ENCODE measurements around the gene RNASE3.
A peak's percentile ranks its signal among the peaks of the same experiment; 100 is the strongest.
"Not testable (repeated sequence)": the region's sequence is repeated elsewhere in the genome, so short reads cannot be mapped to it uniquely, and the experiment has no call there.

Gene RNASE3

GRCh38 chr14:20910822-20911221 lies 19.6 kb downstream of the RNASE3 start:
- DNase-seq (ENCODE audit: low read depth in 1 of 2, low spot score in 1 of 2), result not testable (repeated sequence)

GRCh38 chr14:20919038-20919756 lies 28.0 kb downstream of the RNASE3 start:
- not testable (repeated sequence) for DNase-seq (ENCODE audit: low read depth in 1 of 2, low spot score in 1 of 2)

- not testable (repeated sequence) for DNase-seq (ENCODE audit: low read depth in 1 of 2, low spot score in 1 of 2)
These were observed 32.6 kb downstream of the RNASE3 start for GRCh38 chr14:20923766-20924297.

GRCh38 chr14:20934148-20934762 lies 43.1 kb downstream of the RNASE3 start:
- peak in 1 of 2 donors; percentile 5 for DNase-seq (ENCODE audit: low read depth in 1 of 2, low spot score in 1 of 2)

DNA sequence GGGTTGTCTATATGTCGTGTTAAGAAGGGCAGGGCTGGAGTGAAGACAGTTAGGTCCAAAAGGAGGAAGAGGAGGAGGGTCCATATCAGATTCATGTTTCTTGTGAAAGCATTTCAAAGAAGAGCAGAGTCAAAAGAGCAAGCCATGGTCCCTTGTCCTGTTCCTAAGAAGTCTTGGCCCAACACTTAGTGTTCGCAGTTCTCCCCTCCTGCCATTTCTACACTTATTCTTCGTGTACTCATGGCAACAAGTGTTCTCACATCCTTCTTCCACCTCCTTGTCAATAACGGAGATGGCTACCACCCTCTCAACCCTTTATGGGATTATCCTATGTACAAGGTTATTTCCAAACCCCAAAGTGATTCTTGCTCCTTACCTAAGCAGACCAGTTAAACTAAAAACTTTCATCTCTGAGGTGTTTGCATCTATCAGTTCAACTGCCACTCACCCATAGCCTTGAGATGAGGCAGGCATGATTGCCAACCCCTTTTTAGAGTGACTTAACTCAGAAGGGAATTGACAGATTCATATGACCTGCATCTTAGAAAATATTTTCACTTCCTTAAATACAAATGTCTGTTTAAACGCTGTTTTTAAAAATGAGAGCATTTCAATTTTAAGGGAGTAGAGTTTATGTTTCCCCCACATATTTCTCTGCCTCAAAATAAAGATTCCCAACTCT lies 44.3 kb downstream of the RNASE3 start:
- no peak for DNase-seq (ENCODE audit: low read depth in 1 of 2, low spot score in 1 of 2)
